HEK293 (cell line): ENCODE results near the gene MAPKAPK3.

ENCODE experiments used
- CTCF ChIA-PET: fragments of 350-600 bp; formaldehyde crosslinking; extraction: SDS; loops from one replicate; lab custom pipeline; 2021; ENCODE audit warnings: antibody characterized with exemption; lab: Yijun Ruan, JAX
- POLR2A ChIA-PET: fragments of 300-600 bp; formaldehyde crosslinking; extraction: SDS; loops from one replicate; lab custom pipeline; 2020; ENCODE audit warnings: antibody characterized with exemption, inconsistent platforms; lab: Yijun Ruan, JAX
- H3K27ac ChIP-seq: fragments of 200-500 bp; sonication (Bioruptor generic); 2 replicates; pipeline ENCODE4 v1.5.1; 2014; ENCODE audit warnings: low read depth, low read length, control low read depth, inconsistent platforms; ENCODE audit errors: extremely low read depth
- H3K36me3 ChIP-seq, 2 experiments: fragments of 200-500 bp in 1 of 2; sonication (Bioruptor generic) in 1 of 2; 1 replicate in 1 of 2; 2 replicates in 1 of 2; pipeline ENCODE4 v1.5.1; 2014 to 2017; ENCODE audit warnings: inconsistent platforms in 2 of 2, low read length in 2 of 2; ENCODE audit not compliant: control insufficient read depth in 2 of 2, insufficient read depth in 1 of 2
- H3K4me1 ChIP-seq: fragments of 200-500 bp; sonication (Bioruptor generic); 2 replicates; pipeline ENCODE4 v1.5.1; 2014; ENCODE audit warnings: mild to moderate bottlenecking, low read length, inconsistent platforms; ENCODE audit not compliant: control insufficient read depth, insufficient read depth
- H3K4me3 ChIP-seq: 2 replicates; pipeline ENCODE4 v1.5.1; 2011; ENCODE audit warnings: low read depth, mild to moderate bottlenecking, control low read depth, low read length, moderate library complexity
- H3K9me3 ChIP-seq: fragments of 200-500 bp; sonication (Bioruptor generic); 2 replicates; pipeline ENCODE4 v1.5.1; 2014; ENCODE audit warnings: low read depth, low read length, inconsistent platforms; ENCODE audit not compliant: control insufficient read depth, insufficient read depth
- BCL6B ChIP-seq: fragments of 450-650 bp; formaldehyde crosslinking; IDR thresholded peaks from 2 replicates; pipeline ENCODE4 v1.5.1; 2017; ENCODE audit warnings: missing biosample characterization, missing genetic modification characterization
- HOXA7 ChIP-seq: sonication (generic); formaldehyde crosslinking; IDR thresholded peaks from 2 replicates; pipeline ENCODE4 v1.8.1; 2022; ENCODE audit warnings: missing genetic modification reagents, borderline replicate concordance
- KLF10 ChIP-seq: fragments of 450-650 bp; IDR thresholded peaks from 2 replicates; pipeline ENCODE4 v1.5.1; 2018; ENCODE audit warnings: missing biosample characterization, mild to moderate bottlenecking, missing genetic modification characterization
- KLF17 ChIP-seq: fragments of 450-650 bp; formaldehyde crosslinking; IDR thresholded peaks from 2 replicates; pipeline ENCODE4 v1.5.1; 2016; ENCODE audit warnings: missing biosample characterization, missing genetic modification characterization
- KLF7 ChIP-seq: fragments of 450-650 bp; formaldehyde crosslinking; IDR thresholded peaks from 2 replicates; pipeline ENCODE4 v1.5.1; 2016; ENCODE audit warnings: missing biosample characterization, missing genetic modification characterization, borderline replicate concordance
- PRDM10 ChIP-seq: fragments of 450-650 bp; formaldehyde crosslinking; IDR thresholded peaks from 2 replicates; pipeline ENCODE4 v1.5.1; 2016; ENCODE audit warnings: missing biosample characterization, missing genetic modification characterization
- REPIN1 ChIP-seq: fragments of 450-650 bp; formaldehyde crosslinking; IDR thresholded peaks from 2 replicates; pipeline ENCODE4 v1.5.1; 2017; ENCODE audit warnings: missing biosample characterization, missing genetic modification characterization, low read depth
- SCRT2 ChIP-seq: fragments of 450-650 bp; formaldehyde crosslinking; IDR thresholded peaks from 2 replicates; pipeline ENCODE4 v1.5.1; 2016; ENCODE audit warnings: missing biosample characterization, missing genetic modification characterization
- SETDB1 ChIP-seq: IDR thresholded peaks from one replicate; pipeline ENCODE4 v1.6.1; 2017; ENCODE audit warnings: mild to moderate bottlenecking, low read length, moderate library complexity, mixed read lengths; ENCODE audit not compliant: insufficient read length
- SP7 ChIP-seq: fragments of 450-650 bp; formaldehyde crosslinking; IDR thresholded peaks from 2 replicates; pipeline ENCODE4 v1.5.1; 2016; ENCODE audit warnings: missing biosample characterization, missing genetic modification characterization
- ZBTB17 ChIP-seq: fragments of 450-650 bp; formaldehyde crosslinking; IDR thresholded peaks from 2 replicates; pipeline ENCODE4 v1.5.1; 2016; ENCODE audit warnings: missing biosample characterization, missing genetic modification characterization
- ZFHX2 ChIP-seq: fragments of 450-650 bp; formaldehyde crosslinking; conservative IDR thresholded peaks from 2 replicates; pipeline ENCODE4 v1.5.1; 2016; ENCODE audit warnings: missing biosample characterization, missing genetic modification characterization
- ZFP69B ChIP-seq: fragments of 450-650 bp; formaldehyde crosslinking; IDR thresholded peaks from 2 replicates; pipeline ENCODE4 v1.5.1; 2016; ENCODE audit warnings: missing biosample characterization, missing genetic modification characterization
- ZNF114 ChIP-seq: fragments of 450-650 bp; formaldehyde crosslinking; IDR thresholded peaks from 2 replicates; pipeline ENCODE4 v1.5.0; 2017; ENCODE audit warnings: missing biosample characterization, missing genetic modification characterization
- ZNF133 ChIP-seq: fragments of 450-650 bp; formaldehyde crosslinking; IDR thresholded peaks from 2 replicates; pipeline ENCODE4 v1.5.1; 2016; ENCODE audit warnings: missing biosample characterization, missing genetic modification characterization
- ZNF302 ChIP-seq: fragments of 450-650 bp; formaldehyde crosslinking; IDR thresholded peaks from 2 replicates; pipeline ENCODE4 v1.5.1; 2016; ENCODE audit warnings: missing biosample characterization, missing genetic modification characterization, low read depth
- ZNF324 ChIP-seq: fragments of 450-650 bp; formaldehyde crosslinking; IDR thresholded peaks from 2 replicates; pipeline ENCODE4 v1.5.1; 2016; ENCODE audit warnings: missing biosample characterization, missing genetic modification characterization
- ZNF488 ChIP-seq: fragments of 450-650 bp; formaldehyde crosslinking; IDR thresholded peaks from 2 replicates; pipeline ENCODE4 v1.5.1; 2016; ENCODE audit warnings: missing biosample characterization, missing genetic modification characterization
- ZNF776 ChIP-seq: fragments of 450-650 bp; formaldehyde crosslinking; IDR thresholded peaks from 2 replicates; pipeline ENCODE4 v1.5.0; 2017; ENCODE audit warnings: missing biosample characterization, missing genetic modification characterization, borderline replicate concordance
- ZSCAN5A ChIP-seq: fragments of 450-650 bp; formaldehyde crosslinking; IDR thresholded peaks from 2 replicates; pipeline ENCODE4 v1.5.1; 2016; ENCODE audit warnings: missing biosample characterization, missing genetic modification characterization

MAPKAPK3 gene

GRCh38 chr3:50617911-50618481 is 1.0 kb downstream of the MAPKAPK3 start (continued):
- no peak for TF ChIP-seq ZSCAN5A (tag by site-specific recombination)
- peak; percentile 75 for TF ChIP-seq SCRT2 (tag by site-specific recombination)
- no peak for TF ChIP-seq REPIN1 (tag by site-specific recombination)
- no peak for TF ChIP-seq ZNF488 (tag by site-specific recombination)

GRCh38 chr3:50620420-50620819 is 3.5 kb downstream of the MAPKAPK3 start:
- CTCF ChIA-PET: interaction anchor here (0.5 to 1.7 kb wide), 2 partner anchors 32 to 34 kb away, joined by 3 to 9 read pairs; no protein-coding TSS in a partner anchor
- POLR2A ChIA-PET: no interaction called here
- Histone ChIP-seq H3K27ac (no peak overlapping the region), H3K36me3 (peaks cover 0 to 34% of the 10 kb centered on the region in 2 experiments; a peak in 1 of 3 replicates), H3K4me3 (no peak overlapping the region), H3K9me3 (no peaks in the 10 kb centered on the region), H3K4me1 (0 out of 2 replicates have a peak, but pooled peaks cover 2% of the 10 kb centered on the region)
- TF ChIP-seq HOXA7 (no peak), KLF10 (no peak), ZSCAN5A (tag by site-specific recombination) (no peak), KLF17 (tag by site-specific recombination) (no peak)

- no peak overlapping the region for H3K27ac ChIP-seq
- no peak for TF ChIP-seq ZNF776
- peak; percentile 46; the same call in 1 of the 2 replicates for TF ChIP-seq SP7
- TF ChIP-seq SETDB1: no peak
- ChIA-PET POLR2A (no interaction called here), CTCF (interaction anchor here (1.7 kb wide), 1 partner anchor 32 kb away, joined by 9 read pairs; no protein-coding TSS in a partner anchor)
- H3K4me1 ChIP-seq: 0 out of 2 replicates have a peak, but pooled peaks cover 2% of the 10 kb centered on the region
- no peak overlapping the region for H3K4me3 ChIP-seq
- no peaks in the 10 kb centered on the region for H3K9me3 ChIP-seq
- peaks cover 0 to 34% of the 10 kb centered on the region in 2 experiments; a peak in 1 of 3 replicates for H3K36me3 ChIP-seq
These were observed 3.9 kb downstream of the MAPKAPK3 start for GRCh38 chr3:50620820-50621219.

GRCh38 chr3:50622881-50623280 is 5.9 kb downstream of the MAPKAPK3 start:
- ChIA-PET POLR2A (no interaction called here), CTCF (interaction anchor here (1.2 to 1.8 kb wide), 2 partner anchors 30 to 53 kb away, joined by 5 to 6 read pairs; no protein-coding TSS in a partner anchor)
- Histone ChIP-seq H3K4me1 (no peaks in the 10 kb centered on the region), H3K27ac (no peak overlapping the region)
- TF ChIP-seq ZBTB17 (tag by site-specific recombination) (no peak), PRDM10 (no peak), ZFHX2 (tag by site-specific recombination) (no peak), ZFP69B (tag by site-specific recombination) (no peak), KLF7 (tag by site-specific recombination) (no peak), ZNF302 (tag by site-specific recombination) (no peak), ZNF324 (no peak), ZNF114 (tag by site-specific recombination) (no peak), BCL6B (no peak), ZNF133 (no peak)
- TF ChIP-seq, all 188 proteins: peak for 0
- H3K4me3 ChIP-seq: no peak overlapping the region
- H3K36me3 ChIP-seq: peaks cover 0 to 34% of the 10 kb centered on the region in 2 experiments; a peak in 1 of 3 replicates
- no peaks in the 10 kb centered on the region for H3K9me3 ChIP-seq
